Right kidney (tissue), 1 donor: ENCODE data around the gene CDH12.
"Not testable (repeated sequence)": the region's sequence is repeated elsewhere in the genome, so short reads cannot be mapped to it uniquely, and the experiment has no call there.

Source experiments
- DNase-seq: peaks from one replicate; pipeline ENCODE4 v3.0.0-alpha.2; 2016

Gene CDH12

DNA sequence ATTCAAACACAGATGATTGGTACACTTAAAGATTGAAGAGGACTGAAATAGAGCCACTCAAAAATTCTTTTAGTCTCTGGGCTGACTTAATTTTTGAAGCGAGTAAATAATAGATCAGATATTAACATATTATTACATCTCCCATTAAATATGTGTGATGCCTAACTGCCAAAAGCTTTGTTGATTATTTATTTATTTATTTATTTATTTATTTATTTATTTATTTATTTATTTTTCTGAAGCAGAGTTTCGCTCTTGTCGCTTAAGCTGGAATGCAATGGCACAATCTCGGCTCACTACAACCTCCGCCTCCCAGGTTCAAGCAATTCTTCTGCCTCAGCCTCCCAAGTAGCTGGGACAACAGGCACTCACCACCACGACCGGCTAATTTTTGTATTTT lies 587.3 kb downstream of the CDH12 start:
- DNase-seq = not testable (repeated sequence)

DNA sequence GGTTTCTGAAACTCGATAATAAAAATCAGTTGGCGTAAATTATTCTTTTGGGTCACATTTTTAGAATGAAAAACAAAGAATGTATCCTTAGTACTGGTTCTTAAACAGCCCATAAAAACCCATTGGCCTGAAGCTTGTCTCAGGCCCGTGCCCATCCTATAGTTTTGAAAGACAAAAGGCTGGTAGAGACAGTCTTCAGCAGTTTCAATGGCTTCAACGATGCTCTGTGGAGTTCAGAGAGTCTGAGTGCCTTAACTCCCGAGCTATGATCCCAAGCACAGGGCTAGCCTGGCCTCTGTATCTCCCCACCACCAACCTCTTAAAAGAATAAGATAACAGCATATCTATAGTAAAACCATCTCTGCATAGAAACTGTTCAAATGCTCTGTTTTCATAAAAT lies 595.0 kb downstream of the CDH12 start:
- no peak for DNase-seq

DNA sequence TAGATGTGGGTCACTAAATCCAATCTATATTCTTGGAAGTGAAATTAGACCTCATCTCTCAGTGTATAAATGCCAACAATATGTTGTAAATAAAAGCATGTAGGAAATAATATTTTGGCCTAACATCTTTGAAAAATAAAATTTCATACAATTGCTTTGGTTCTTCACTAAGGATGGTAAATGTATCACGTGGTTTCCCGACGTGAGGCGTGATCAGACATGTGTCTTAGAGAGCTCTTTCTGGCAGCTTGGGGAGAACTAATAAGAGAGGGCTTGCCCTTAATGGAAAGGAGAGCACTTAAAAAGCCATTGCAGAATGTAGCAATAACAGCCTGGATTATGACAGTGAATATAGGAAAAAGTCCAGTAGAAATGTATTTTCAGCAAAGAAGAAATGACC lies 602.6 kb downstream of the CDH12 start:
- DNase-seq = no peak

DNA sequence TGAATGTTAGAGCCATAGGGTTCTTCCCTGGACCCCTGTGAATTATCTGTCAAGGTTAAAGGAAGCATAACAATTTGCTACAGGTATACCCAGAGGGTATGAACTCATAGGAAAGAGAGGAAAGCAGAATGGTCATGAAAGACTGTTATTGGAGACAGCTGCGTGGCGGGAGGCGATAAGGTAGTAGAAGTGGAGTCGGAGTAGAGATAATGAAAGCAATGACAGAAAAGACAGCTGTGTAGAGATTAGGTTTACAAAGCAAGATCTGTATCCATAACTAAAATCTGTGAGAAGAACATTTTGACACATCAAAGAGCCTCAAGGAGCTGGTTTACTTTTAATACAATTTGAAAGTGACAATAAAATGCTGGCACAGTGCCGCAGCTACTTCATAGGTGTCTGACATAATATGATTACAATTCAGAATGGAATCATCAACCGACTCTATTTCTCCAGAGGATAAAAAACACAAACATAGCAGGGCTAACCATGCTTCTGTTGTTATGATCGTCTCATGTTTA lies 603.9 kb downstream of the CDH12 start:
- no peak for DNase-seq

DNA sequence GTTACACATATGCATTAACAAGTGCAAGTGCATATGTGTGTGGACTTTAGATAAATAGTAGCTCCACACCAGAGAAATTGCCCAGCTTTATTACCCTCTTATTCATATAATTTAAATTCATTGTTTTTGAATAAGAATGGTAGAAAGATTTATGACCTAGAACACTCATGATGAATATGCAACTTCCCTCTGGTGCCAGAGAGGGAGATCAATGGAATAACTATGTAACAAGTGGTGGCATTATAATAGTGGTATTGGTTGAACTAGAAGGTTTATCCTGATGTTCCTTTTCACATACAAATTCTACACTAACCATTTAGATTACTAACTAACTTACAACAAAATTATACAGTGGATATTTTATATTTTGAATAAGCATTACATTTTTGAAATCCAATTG lies 607.4 kb downstream of the CDH12 start:
- DNase-seq = no peak

DNA sequence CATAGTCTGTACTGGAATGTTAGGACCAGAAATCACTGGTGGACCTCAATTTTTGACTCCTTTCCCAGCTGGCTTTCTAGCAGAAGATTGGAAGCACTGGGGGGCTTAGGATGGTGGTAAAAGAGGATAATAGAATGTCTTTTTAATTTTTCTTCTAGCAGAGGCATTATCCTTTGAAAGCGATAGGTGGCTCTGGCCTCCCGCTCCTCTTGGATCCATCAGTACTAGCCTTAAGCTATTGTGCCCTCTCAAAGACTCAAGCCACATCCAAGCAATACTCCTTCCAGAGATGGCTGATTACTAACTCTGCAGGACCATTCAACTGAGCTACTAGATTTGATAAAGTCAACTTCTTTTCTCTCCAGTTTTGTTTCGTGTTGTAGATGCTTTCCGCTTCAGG lies 610.6 kb downstream of the CDH12 start:
- no peak for DNase-seq

DNA sequence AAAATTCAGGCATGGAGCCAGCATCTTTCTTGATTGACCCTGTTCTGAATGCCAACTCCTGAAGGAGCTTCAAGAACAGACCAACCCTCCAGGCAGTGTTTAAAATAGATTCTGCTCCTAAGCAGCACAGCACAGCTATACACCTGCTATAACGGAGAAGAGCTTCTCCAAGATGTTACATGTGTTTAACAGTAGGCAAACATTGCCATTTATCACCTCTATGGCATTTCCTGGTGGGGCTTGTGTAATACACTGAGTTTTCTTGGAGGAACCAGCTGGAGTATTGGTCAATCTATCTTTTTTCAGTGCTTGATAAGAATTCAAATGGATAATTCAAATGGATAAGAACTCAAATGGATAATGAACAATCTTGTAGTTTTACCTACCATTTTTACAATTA lies 615.1 kb downstream of the CDH12 start:
- DNase-seq = no peak

DNA sequence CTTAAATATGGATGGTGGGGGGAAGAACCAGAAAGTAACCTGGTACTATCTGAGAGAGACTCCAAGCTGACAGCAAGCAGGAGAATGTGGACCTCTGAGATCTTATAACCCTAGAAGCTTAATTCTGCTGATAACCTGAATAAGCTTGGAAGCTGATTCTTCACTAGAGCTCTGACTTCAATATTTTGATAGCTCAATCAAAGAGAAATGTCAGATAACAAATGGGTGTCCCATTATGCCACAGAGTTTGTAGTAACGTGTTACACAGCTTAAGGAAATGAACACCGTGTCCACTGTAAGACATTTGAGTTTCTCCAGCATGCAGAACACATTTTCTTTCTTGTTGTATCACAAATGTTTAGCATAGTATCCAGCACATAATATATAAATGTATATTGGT lies 626.7 kb downstream of the CDH12 start:
- no peak for DNase-seq

DNA sequence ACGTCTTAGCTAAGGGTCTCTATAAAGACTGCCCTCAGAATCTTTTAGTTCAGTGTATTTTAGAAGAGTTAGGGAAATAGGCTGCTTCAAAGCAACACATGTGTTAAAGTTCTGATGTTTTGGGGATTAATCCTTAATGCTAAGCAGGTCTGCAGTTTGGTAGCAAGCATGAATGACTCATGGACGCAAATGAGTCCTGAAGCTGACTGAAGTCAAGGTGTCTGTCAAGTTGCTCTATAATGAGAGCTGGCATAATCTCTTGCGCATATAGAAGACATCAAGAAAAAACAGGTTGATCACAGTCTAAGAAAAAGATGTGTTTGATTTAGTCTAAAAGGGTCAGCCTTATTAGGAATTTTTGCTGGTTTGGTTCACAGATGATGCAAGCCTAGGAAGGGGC lies 630.1 kb downstream of the CDH12 start:
- no peak for DNase-seq

DNA sequence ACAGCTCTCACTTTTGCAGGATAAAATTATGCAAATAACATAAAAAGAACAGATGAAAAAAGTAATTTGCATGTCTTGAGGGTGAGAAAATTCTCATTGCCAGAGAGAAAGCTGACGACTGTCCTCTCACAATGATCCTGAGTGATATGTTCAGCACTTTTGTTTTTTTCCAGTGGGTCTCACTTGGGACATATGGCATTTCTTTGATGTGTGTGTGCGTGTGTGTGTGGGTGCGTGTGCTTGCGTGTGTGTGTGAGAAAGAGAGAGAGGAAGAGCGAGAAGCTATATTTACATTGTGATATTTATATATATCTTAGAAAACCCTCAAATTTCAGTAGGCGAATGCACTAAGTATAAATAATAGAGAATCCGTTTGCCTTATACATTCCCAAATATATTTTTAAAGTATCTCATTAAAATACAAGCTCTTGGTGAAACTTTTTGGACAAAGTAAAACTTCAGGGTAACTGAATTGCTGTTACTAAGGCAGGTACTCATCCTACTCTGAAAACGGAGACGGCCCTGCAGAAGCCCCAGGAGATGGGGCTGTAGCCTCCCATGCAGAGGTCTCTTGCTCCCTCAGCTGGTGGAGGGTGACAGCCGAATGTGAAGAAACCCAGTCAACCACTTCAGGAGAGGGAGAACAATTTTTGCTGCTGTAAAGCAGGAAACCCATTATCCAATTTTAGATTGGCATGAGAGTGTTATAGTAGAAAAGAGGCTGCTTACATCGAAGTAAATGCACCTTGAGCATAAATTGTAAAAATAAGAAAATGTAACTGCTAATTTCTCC lies 639.2 kb downstream of the CDH12 start:
- DNase-seq = not testable (repeated sequence)

DNA sequence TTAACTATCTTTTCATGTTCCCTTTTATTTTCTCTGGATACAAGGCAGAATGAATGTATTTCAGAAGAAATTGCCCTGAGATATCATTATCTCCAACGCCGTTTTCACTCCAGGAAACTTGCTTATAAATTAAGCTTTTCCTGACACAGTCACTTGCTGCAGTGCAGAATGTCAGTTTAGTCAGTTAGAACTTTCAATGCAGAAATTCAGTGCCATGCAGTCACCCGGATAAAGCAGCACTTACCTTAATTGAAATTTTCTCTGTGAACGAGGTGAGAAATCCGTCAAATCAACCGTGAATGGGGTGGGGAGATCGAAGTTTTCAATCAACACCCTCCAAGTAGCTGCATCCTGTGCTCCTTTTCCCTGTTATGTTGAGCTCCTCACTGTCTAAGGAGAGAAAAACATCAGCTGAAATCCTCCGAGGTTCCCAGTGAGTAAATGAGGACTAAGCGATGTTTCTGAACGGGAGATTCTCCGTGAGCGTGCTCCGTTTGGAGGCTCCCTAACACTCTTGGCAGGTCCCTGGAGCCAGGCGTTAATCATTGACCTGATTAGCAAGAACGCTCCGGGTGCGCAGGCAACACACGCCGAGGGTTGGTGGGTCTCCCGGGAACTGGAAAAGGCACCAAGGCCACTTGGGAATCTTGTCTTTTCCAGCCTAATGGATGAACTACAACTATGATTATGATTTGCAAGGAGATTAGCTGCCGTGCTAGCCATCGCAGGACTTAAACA lies 640.7 kb downstream of the CDH12 start:
- DNase-seq = peak; percentile 26

DNA sequence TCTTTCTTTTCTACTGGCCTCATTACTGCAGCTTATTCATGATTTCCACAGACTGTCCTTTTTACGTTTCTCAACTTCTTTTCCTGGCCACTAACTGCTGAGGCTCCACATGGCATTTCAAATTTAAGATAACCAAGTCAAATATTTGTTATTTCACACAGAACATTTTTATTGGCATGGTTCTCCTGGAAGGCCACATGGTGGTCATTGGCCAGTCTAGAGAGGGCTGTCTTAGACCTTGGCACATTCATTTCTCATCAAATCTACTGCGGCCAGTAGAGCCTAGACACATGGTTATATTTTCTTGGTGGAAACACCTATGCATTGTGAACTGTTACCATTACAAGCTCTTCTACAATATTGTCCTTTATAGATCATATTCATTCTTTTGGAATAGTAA lies 644.7 kb downstream of the CDH12 start:
- not testable (repeated sequence) for DNase-seq

DNA sequence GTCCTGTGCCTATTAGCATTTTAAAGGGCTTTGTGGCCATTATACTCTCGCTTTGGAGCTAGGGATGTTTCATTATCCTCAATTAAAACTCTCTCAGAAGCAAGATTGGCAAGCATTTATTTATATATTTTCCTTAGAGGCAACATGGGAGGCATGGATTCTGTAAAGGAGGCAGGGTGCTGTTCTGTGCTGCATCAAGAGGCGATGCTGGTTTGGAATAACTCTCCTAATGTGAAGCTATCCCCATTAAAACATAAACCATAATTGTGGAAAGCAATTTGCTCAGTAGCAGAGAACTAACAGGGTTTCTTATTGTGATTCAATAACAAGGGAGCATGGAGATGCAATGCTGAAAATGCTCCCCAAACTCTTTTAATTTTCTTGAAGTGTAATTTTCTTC lies 664.5 kb downstream of the CDH12 start:
- DNase-seq = not testable (repeated sequence)

DNA sequence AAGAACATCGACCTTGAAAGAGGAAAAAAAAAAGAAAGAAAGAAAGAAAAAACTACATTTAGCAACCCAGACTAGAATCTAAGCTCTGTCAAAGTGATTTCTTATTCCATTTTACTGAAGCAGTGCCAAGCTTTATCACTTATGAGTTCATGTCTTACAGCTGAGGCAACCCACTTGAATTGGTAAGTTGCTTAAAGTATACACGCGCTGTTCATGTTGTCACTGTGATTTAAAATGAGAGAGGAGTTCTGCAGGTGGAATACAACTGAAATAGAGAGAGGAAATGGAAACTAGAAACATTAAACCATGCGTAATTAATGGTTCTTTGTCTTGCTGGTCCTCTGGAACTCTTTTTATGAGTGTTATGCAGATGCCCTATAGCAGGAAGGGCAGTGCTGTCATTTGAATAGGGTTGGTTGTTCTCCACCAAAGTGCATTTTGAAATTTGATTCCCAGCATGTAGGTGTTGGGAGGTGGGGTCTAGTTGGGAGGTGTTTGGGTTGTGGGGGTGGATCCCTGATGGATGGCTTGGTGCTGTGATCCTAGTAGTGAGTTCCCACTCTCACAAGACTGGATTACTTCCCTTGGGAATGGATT lies 665.4 kb downstream of the CDH12 start:
- DNase-seq = not testable (repeated sequence)

DNA sequence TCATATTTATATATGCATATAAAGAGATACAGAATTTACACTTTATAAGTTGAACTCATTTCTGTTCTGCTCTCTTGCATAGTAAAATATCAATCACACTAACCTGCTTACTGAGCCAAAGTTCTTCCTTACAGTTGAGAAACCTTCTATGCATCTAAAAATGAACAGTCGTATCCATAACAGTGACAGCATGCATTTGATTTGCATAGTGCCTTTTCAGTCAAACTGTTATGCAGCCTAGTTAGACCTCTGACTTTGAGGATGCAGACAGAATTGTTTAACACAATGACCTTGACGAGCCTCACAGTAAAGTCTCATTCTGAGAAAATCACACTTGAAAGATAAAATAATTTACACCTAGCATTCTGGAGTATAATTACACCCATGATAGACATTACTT lies 683.9 kb downstream of the CDH12 start:
- not testable (repeated sequence) for DNase-seq

DNA sequence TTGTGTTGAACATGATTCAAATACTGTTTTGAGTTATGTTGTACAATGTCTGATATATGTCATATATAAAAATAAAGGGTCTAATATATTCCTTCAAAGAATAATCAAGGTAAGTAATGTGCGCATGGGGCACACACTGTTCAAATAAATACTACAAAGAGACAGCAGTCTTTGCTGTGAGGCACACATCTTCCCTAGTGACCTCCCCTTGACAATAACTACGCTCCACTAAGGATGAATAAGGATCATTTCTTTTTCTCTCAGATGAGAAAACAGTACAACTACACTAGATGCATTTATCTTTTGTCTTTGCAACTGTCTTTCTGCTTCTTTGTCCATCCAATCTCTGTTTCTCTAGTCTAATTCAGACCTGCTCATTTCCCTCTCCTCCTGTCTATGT lies 684.4 kb downstream of the CDH12 start:
- DNase-seq = not testable (repeated sequence)

DNA sequence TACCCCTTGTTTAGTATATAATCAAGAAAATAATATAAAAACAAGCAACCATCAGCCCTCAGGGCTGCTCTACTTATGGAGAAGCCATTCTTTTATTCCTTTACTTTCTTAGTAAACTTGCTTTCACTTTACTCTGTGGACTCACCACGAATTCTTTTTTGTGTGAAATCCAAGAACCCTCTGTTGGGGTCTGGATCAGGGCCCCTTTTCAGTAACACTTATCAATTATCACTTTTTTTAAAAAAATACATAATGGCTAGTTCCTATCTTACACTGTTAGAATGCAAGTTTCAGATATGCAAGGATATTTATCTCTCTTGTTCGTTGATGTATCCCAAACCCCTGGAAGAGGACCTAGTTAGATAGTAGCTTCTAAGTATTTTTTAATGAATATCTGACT lies 687.2 kb downstream of the CDH12 start:
- DNase-seq = not testable (repeated sequence)

DNA sequence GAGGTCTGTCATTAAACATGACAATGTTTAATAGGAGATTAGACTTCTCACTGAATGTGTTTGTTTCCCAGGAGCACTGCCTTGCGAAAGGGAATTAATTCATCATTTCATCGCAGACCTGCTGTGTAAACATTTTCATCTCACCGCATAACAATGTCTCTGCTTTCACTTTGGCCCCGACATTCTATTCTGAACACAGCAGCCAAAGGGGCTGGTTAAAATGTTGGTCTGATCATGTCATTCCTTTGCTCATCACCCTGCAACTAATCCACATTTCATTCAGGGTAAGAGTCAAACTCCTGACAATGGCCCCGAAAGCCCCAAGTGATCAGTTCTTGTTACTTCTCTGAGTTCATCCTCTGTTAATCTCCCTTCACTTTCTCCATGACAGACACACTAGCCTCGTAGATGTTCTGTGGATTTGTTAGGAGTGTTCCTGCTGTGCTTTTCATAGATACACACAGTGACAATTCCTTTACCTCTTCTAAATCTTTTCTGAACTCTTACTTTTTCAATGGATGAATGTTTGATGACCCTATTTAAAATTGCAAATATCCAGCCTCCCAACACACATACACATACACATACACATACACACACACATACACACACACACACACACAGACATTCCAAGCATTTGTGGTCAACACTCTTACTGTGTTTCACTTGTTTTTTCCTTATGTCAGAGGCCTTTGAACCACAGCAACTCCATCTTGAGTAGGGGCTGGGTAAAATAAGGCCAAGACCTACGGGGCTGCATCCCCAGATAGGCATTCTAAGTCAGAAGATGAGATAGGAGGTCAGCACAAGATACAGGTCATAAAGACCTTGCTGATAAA lies 688.0 kb downstream of the CDH12 start:
- not testable (repeated sequence) for DNase-seq

DNA sequence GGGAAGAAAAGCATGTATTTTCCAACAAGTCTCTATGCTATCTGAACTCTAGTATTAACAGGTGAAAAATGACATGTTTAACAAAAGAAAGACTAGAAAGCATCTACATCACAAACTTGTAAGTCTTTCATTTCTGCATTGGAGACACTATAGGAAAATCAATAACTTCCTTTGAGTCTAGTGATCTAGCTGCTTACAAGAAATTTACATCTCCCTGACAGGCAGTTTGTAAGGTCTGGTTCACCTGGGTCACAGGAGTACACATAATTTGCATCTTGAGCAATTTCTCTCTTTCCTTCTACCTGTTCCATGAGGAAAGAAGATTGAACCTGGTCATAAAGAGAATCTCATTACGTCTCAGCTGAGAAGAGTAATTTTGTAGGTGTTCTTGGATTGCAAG lies 696.2 kb downstream of the CDH12 start:
- DNase-seq = not testable (repeated sequence)

DNA sequence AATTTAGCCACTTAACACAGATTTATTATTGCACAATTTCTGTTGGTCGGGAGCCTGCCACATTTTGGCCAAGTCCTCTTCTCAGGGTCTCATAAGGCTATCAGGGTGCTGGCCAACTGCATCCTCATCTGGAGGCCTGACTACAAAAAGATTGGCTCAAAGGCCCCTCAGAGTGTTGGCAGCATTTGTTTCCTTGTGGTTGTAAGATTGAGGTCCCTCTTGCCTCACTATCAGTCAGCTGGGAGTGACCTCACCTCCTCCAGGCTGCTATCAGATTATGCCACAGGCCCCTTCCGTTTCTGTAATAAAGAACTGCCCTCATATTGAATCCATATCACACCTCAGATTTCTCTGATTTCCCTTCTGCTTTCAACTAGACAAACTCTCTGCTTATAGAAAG lies 698.4 kb downstream of the CDH12 start:
- not testable (repeated sequence) for DNase-seq

DNA sequence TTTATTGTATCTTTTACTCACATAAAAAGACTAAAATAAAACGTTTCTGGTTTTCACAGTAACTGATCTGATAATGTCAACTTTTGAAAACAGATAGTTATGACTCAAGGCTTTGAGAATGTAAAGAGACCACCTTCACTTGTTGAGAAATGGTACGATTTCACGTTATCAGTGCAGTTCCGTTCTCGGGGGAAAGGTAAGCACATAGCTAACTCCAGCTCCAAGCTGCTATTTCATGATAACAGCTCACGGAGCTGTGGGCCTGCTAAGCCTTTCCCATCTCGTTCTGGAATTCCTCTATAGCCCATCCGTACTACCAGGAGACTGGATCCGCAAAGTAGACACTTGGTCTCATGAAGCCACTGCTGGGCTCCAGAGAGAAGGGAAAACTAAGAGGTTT lies 701.3 kb downstream of the CDH12 start:
- DNase-seq = not testable (repeated sequence)

DNA sequence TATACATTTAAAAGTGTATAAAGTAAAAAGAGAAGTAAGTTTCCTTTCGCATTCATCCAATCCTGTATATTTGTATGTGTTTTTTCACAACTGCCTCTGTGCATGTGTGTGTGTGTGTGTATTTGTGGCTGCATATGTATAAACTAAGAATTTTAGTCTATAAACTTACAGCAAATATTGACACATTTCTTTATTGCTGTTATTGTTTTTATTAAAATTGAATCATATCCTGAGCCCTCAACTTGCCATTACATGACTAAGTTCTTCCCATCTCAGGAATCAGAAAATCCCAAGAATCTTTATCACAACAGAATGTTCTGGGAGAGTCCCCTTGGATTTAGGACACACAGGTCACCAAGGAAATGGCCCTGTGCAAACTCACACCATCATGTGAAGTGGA lies 712.7 kb downstream of the CDH12 start:
- not testable (repeated sequence) for DNase-seq
